Left lung (tissue), 10 donors: ENCODE measurements around the gene VPS39. TPM values are rescaled to one million over a fixed set of nuclear protein-coding genes. Genes with fewer than 3 reads are reported as not detected.
A peak's percentile ranks its signal among the peaks of the same experiment; 100 is the strongest.

Source experiments
- ATAC-seq: fragments of 200-7000 bp; cut with Tn5 transposase; one replicate; pipeline ENCODE4 v1.9.1; 2020; ENCODE audit warnings: moderate library complexity
- DNase-seq, 4 donors: peaks; one replicate each; pipeline ENCODE4 v3.0.0-alpha.2; 2013 to 2020
- H3K27ac ChIP-seq, 2 donors: fragments of 200-600 bp; sonication (generic) in 1 of 2; one replicate each; pipeline versions ENCODE4 v1.5.0 to v1.8.0; 2020 to 2021
- H3K27me3 ChIP-seq, 2 donors: fragments of 200-600 bp; sonication (generic) in 1 of 2; one replicate each; pipeline versions ENCODE4 v1.5.0 to v1.8.0; 2020 to 2021
- H3K36me3 ChIP-seq, 2 donors: fragments of 200-600 bp; sonication (generic) in 1 of 2; one replicate each; pipeline versions ENCODE4 v1.5.0 to v1.8.0; 2020 to 2021
- H3K4me1 ChIP-seq, 2 donors: fragments of 200-600 bp; one replicate each; pipeline ENCODE4 v1.8.0; 2021
- H3K4me3 ChIP-seq, 2 donors: fragments of 200-600 bp; sonication (generic) in 1 of 2; one replicate each; pipeline versions ENCODE4 v1.5.0 to v1.8.0; 2020 to 2021; ENCODE audit warnings: mild to moderate bottlenecking in 1 of 2
- H3K9me3 ChIP-seq, 2 donors: fragments of 200-600 bp; sonication (generic) in 1 of 2; one replicate each; pipeline versions ENCODE4 v1.5.0 to v1.8.0; 2020 to 2021
- CTCF ChIP-seq, 2 donors: fragments of 200-600 bp; sonication (generic) in 1 of 2; IDR thresholded peaks; one replicate each; pipeline versions ENCODE4 v1.5.0 to v1.8.0; 2021; ENCODE audit warnings: antibody characterized with exemption in 2 of 2
- intact Hi-C, 2 donors: fragments of 100-400 bp; cut with DNase I; formaldehyde crosslinking; loops; one replicate each; pipeline versions ENCODE4 v1.11.2 to v1.14.2; 2022
- polyA plus RNA-seq, 6 donors: library from polyadenylated mRNA; unstranded; fragments of 120-200 nt; gene quantifications; one replicate each; pipeline ENCODE4 v1.2.1, GENCODE V29; 2013; ENCODE audit not compliant: insufficient read length in 6 of 6
- total RNA-seq, 2 donors: library from RNA; stranded (reverse); fragmentation: NEBNext Ultra II Directional; extraction: Animal tissue kit (Norgen Biotek cat#: 25700); gene quantifications; one replicate each; pipeline ENCODE4 v1.2.1, GENCODE V29; 2021
- donor health status: DM: no; HTN: yes; CAD: no.
- donor health status: DM: no; HTN: no; CAD: no.

Gene VPS39
- total and polyA plus RNA-seq, 8 donors, result 57.8 to 87.7 (median 81.9) TPM

DNA sequence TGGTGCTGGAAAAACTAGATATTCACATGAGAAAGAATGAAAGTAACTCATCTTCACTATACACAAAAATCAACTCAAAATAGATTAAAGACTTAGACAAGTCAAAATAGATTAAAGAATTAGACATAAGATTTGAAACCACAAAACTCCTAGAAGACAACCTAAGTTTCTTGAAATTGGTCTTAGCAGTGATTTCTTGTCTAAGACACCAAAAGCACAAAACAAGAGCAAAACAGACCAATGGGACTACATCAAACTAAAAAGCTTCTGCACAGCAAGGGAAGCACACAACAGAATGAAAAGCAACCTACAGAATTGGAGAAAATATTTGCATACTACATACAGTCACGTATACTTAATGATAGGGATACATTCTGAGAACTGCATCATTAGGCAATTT is 6.5 kb upstream of the VPS39 start:
- DNase-seq, result no peak
- no peak overlapping the region for H3K4me3 ChIP-seq
- intact Hi-C loops, result no loop called here
- no peaks in the 10 kb centered on the region for H3K27me3 ChIP-seq
- peaks cover 6 to 96% of the 10 kb centered on the region in 2 donors for H3K36me3 ChIP-seq
- no peak for ATAC-seq
- peaks cover 4 to 13% of the 10 kb centered on the region in 2 donors for H3K4me1 ChIP-seq
- no peak for TF ChIP-seq CTCF (IDR thresholded peaks at IDR 0.05)
- H3K27ac ChIP-seq, result no peak overlapping the region
- H3K9me3 ChIP-seq, result no peaks in the 10 kb centered on the region

DNA sequence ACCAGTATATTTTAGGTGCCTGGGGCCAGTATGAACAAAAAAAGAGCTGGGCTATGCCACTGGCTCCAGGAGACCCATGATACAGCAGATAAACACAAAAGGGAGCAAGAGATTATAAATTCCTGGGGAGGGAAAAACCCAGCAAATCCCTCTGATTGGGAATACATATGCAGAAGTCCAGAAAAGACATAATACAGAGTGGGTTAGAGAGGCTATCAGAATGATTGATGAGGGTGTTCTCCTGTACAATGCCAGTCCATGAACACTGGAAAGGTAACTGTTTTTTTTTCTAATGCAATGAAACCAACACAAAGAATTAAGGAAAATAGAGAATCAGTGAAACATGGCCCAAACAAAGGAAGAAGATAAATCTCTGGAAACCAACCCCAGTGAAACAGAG is 5.4 kb upstream of the VPS39 start:
- ATAC-seq (no peak), DNase-seq (no peak)
- Histone ChIP-seq H3K9me3 (no peaks in the 10 kb centered on the region), H3K27me3 (no peaks in the 10 kb centered on the region), H3K4me3 (no peak overlapping the region), H3K36me3 (peaks cover 0 to 85% of the 10 kb centered on the region in 2 donors), H3K4me1 (peaks cover 4 to 16% of the 10 kb centered on the region in 2 donors), H3K27ac (no peak overlapping the region)
- TF ChIP-seq CTCF (IDR thresholded peaks at IDR 0.05), result no peak
- intact Hi-C loops, result no loop called here

DNA sequence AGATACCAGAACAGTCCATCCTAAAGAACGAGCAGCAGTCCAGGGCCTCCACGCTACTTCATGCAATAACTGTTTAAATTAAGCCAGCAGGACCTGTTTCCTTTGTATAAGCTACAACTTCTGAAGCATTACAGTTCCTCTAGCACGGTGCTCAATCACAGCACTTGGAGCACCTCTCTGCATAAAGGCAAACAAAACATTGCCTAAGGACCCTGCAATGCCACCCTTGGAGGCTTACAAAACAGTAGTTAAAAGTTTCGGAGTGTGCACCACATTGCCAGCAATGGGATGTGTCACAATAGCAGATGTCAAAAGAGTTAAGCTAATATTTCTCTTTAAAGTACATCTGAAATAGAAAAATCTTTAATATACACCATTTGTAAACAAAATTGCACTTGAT is 2.6 kb upstream of the VPS39 start:
- peak; percentile 83 for ATAC-seq
- H3K4me1 ChIP-seq, result peaks cover 4 to 35% of the 10 kb centered on the region in 2 donors
- no peak overlapping the region for H3K4me3 ChIP-seq
- no peak for TF ChIP-seq CTCF (IDR thresholded peaks at IDR 0.05)
- no peaks in the 10 kb centered on the region for H3K27me3 ChIP-seq
- H3K9me3 ChIP-seq, result no peaks in the 10 kb centered on the region
- peak in 2 of 4 donors; percentile 54 to 73 for DNase-seq
- peak overlapping the region in 1 of 2 donors; percentile 28 for H3K27ac ChIP-seq
- peaks cover 0 to 57% of the 10 kb centered on the region in 2 donors for H3K36me3 ChIP-seq
- intact Hi-C loops, result no loop called here

- no peak for DNase-seq
- intact Hi-C loops, result no loop called here
Observed at GRCh38 chr15:42206406-42206805, 1.7 kb downstream of the VPS39 start.

DNA sequence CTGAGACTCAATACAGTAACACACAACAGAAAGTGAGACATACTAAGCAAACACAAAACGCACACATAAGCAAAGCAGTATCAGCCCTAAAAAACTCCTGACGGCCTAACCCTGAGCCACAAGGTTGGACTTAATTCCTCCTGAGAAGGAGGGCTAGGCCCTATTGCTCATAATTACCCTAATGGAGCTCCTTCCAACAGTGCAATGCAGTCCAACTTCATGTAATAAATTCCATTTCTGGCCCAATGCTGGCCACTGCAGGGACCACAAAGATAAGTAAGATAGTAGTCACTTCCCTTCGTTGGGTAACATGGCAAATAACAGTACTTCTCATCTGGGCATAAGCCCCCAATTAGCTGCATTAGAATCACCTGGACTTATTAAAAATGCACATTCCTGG is 4.2 kb downstream of the VPS39 start:
- Histone ChIP-seq H3K4me3 (no peak overlapping the region), H3K27ac (no peak overlapping the region), H3K36me3 (peaks cover 0 to 10% of the 10 kb centered on the region in 2 donors), H3K4me1 (peaks cover 0 to 35% of the 10 kb centered on the region in 2 donors), H3K9me3 (no peaks in the 10 kb centered on the region), H3K27me3 (no peaks in the 10 kb centered on the region)
- ATAC-seq (no peak), DNase-seq (no peak)
- intact Hi-C loops, result no loop called here
- TF ChIP-seq CTCF (IDR thresholded peaks at IDR 0.05), result no peak

More at GRCh38 chr15:42206406-42206805, 1.7 kb downstream of the VPS39 start:
- no peak overlapping the region for H3K27ac ChIP-seq
- peaks cover 0 to 18% of the 10 kb centered on the region in 2 donors for H3K36me3 ChIP-seq
- no peaks in the 10 kb centered on the region for H3K9me3 ChIP-seq
- no peak for ATAC-seq
- no peak for TF ChIP-seq CTCF (IDR thresholded peaks at IDR 0.05)
- H3K27me3 ChIP-seq, result no peaks in the 10 kb centered on the region
- no peak overlapping the region for H3K4me3 ChIP-seq
- H3K4me1 ChIP-seq, result peaks cover 0 to 41% of the 10 kb centered on the region in 2 donors
